Kidney epithelial cell (primary cell): Measurements from ENCODE around the gene PCDHA7. TPM values are rescaled to one million over a fixed set of nuclear protein-coding genes. Genes with fewer than 3 reads are reported as not detected.
"Not testable (repeated sequence)": the region's sequence is repeated elsewhere in the genome, so short reads cannot be mapped to it uniquely, and the experiment has no call there.

Experiments used
- DNase-seq: peaks from one replicate; pipeline ENCODE4 v3.0.0-alpha.2; 2010; ENCODE audit warnings: low read depth
- H3K27me3 ChIP-seq: 2 replicates; pipeline ENCODE4 v1.6.0; 2011; ENCODE audit warnings: low read length; ENCODE audit not compliant: control insufficient read depth, insufficient read depth
- H3K36me3 ChIP-seq: 2 replicates; pipeline ENCODE4 v1.5.1; 2011; ENCODE audit warnings: low read length; ENCODE audit not compliant: control insufficient read depth, insufficient read depth
- H3K4me3 ChIP-seq: 2 replicates; pipeline ENCODE4 v1.5.1; 2011; ENCODE audit warnings: low read depth, mild to moderate bottlenecking, control low read depth, low read length
- total RNA-seq: library from RNA; depleted of rRNA; stranded (reverse); fragments of >200 nt; gene quantifications from 2 replicates; pipeline ENCODE4 v1.2.3, GENCODE V29; 2015
- TF ChIP-seq, protein P1 (sequence below): IDR thresholded peaks from 2 replicates; pipeline ENCODE4 v1.5.1; 2011; ENCODE audit warnings: mild to moderate bottlenecking, moderate library complexity, low read length, control low read depth, inconsistent platforms; ENCODE audit not compliant: insufficient read depth, poor library complexity, severe bottlenecking

PCDHA7 gene
- total RNA-seq, 1 donor from 2014 or later, result 0.25 TPM

- H3K36me3 ChIP-seq, result no peaks in the 10 kb centered on the region
- DNase-seq, result no peak
- TF ChIP-seq, protein P1, sequence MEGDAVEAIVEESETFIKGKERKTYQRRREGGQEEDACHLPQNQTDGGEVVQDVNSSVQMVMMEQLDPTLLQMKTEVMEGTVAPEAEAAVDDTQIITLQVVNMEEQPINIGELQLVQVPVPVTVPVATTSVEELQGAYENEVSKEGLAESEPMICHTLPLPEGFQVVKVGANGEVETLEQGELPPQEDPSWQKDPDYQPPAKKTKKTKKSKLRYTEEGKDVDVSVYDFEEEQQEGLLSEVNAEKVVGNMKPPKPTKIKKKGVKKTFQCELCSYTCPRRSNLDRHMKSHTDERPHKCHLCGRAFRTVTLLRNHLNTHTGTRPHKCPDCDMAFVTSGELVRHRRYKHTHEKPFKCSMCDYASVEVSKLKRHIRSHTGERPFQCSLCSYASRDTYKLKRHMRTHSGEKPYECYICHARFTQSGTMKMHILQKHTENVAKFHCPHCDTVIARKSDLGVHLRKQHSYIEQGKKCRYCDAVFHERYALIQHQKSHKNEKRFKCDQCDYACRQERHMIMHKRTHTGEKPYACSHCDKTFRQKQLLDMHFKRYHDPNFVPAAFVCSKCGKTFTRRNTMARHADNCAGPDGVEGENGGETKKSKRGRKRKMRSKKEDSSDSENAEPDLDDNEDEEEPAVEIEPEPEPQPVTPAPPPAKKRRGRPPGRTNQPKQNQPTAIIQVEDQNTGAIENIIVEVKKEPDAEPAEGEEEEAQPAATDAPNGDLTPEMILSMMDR, result peak; percentile 15
- H3K27me3 ChIP-seq, result no peaks in the 10 kb centered on the region
- H3K4me3 ChIP-seq, result no peak within 1 kb of the TSS
These were observed 7.2 kb downstream of the PCDHA7 start, which contains the start of gene PCDHA8 for GRCh38 chr5:140840978-140841962. PCDHA8 (plus strand) TSS chr5:140841187; CDS start chr5:140841322, 135 bp downstream.

DNA sequence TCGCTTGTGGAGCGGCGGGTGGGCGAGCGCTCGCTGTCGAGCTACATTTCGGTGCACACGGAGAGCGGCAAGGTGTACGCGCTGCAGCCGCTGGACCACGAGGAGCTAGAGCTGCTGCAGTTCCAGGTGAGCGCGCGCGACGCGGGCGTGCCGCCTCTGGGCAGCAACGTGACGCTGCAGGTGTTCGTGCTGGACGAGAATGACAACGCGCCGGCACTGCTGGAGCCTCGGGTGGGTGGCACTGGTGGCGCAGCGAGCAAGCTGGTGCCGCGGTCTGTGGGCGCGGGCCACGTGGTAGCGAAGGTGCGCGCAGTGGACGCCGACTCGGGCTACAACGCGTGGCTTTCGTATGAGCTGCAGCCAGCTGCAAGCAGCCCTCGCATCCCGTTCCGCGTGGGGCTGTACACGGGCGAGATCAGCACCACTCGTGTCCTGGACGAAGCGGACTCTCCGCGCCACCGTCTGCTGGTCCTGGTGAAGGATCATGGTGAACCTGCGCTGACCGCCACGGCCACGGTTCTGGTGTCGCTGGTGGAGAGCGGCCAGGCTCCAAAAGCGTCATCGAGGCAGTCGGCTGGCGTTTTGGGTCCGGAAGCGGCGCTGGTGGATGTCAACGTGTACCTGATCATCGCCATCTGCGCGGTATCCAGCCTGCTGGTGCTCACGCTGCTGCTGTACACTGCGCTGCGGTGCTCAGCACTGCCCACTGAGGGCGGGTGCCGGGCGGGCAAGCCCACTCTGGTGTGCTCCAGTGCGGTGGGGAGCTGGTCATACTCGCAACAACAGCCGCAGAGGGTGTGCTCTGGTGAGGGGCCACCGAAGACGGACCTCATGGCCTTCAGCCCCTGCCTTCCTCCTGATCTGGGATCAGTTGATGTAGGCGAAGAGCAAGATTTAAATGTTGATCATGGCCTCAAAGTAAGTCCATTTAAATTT, 9.0 kb downstream of the PCDHA7 start:
- Histone ChIP-seq H3K27me3 (no peaks in the 10 kb centered on the region), H3K4me3 (no peak overlapping the region), H3K36me3 (no peaks in the 10 kb centered on the region)
- DNase-seq, result no peak
- TF ChIP-seq, protein P1, result no peak

DNA sequence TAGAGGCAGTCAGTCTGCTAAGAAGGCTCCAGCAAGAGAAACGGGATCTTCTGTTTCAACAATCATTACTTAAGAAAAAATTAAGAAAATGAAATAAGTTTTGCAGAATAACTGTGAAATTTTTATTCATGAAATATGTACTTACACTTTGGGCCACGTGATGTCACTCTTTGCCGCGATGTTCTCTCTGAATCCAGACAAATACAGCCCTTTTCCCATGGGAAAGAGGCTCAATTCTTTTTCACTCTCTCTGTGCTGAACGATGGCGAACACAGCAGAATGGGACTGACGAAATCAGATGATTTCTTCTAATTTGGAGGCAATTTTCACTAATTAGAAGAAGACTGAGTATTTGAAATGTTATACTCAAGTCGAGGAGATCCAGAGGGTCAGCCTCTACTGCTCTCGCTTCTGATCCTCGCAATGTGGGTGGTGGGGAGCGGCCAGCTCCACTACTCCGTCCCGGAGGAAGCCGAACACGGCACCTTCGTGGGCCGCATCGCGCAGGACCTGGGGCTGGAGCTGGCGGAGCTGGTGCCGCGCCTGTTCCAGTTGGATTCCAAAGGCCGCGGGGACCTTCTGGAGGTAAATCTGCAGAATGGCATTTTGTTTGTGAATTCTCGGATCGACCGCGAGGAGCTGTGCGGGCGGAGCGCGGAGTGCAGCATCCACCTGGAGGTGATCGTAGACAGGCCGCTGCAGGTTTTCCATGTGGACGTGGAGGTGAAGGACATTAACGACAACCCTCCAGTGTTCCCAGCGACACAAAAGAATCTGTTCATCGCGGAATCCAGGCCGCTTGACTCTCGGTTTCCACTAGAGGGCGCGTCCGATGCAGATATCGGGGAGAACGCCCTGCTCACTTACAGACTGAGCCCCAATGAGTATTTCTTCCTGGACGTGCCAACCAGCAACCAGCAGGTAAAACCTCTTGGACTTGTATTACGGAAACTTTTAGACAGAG, 14.4 kb downstream of the PCDHA7 start, which contains the start of gene PCDHA9:
TSS of gene PCDHA9 (plus strand) at position 244 of the 964 bp plus-strand sequence. CDS start at position 358, 114 bp downstream.
- H3K36me3 ChIP-seq, H3K27me3 ChIP-seq, DNase-seq, H3K4me3 ChIP-seq: not testable (repeated sequence)

GRCh38 chr5:140849831-140850634, 16.0 kb downstream of the PCDHA7 start:
- H3K4me3 ChIP-seq, H3K27me3 ChIP-seq, H3K36me3 ChIP-seq, DNase-seq: not testable (repeated sequence)

DNA sequence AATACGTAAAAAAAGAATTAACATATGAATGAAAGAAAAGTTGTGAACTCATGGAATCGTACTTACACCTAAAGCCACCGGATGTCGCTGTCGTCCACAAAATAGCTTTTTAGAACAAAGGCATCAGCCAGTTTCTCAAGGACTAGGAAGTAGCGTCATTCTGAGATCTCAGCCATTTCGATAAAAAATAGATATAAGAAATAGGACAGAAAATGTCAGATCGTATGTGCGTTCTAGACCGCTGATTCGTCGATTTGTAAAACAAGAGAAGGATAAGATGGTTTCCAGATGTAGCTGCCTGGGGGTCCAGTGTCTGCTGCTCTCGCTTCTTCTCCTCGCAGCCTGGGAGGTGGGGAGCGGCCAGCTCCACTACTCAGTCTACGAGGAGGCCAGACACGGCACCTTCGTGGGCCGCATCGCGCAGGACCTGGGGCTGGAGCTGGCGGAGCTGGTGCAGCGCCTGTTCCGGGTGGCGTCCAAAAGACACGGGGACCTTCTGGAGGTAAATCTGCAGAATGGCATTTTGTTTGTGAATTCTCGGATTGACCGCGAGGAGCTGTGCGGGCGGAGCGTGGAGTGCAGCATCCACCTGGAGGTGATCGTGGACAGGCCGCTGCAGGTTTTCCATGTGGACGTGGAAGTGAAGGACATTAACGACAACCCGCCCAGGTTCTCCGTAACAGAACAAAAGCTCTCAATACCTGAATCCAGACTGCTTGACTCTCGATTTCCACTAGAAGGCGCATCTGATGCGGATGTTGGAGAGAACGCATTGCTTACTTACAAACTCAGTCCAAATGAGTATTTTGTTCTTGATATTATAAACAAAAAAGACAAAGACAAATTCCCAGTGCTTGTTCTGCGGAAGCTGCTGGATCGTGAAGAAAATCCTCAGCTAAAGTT, 22.0 kb downstream of the PCDHA7 start, which contains the start of gene PCDHA10:
TSS of gene PCDHA10 (plus strand) at position 126 of the 903 bp plus-strand sequence. CDS start at position 278, 152 bp downstream.
- Histone ChIP-seq H3K36me3 (no peaks in the 10 kb centered on the region), H3K4me3 (no peak within 1 kb of the TSS), H3K27me3 (no peaks in the 10 kb centered on the region)
- no peak for DNase-seq
- TF ChIP-seq, protein P1, result no peak
